ENCODE results near the gene SMYD3. TPM values are rescaled to one million over a fixed set of nuclear protein-coding genes. Genes with fewer than 3 reads are reported as not detected.

Gene SMYD3
- total RNA-seq, 5 donors from 2014 or later (not counting 1 experiment from before 2014, with no cell fraction given): 17.7 to 37.8 (median 21.9) TPM

- POLR2A ChIA-PET: no interaction called here
- CTCF ChIA-PET: no interaction called here
- no peak overlapping the region for H3K4me3 ChIP-seq (ENCODE audit: control insufficient read depth in 1 of 2, extremely low read depth in 1 of 2, low read length in 1 of 2)
- no peak for DNase-seq
- H3K9me3 Mint-ChIP-seq: peaks cover 0 to 7% (median 0%) of the 10 kb centered on the region in 3 donors
- 95% methylated on average over 7 of the region's 7 CpGs for WGBS (ENCODE audit: insufficient coverage)
- H3K27me3 ChIP-seq (replicated peaks in 1 of 2; ENCODE audit: control insufficient read depth in 2 of 2, extremely low read depth in 1 of 2, insufficient read depth in 2 of 2, low read length in 1 of 2): no peaks in the 10 kb centered on the region
- no peaks in the 10 kb centered on the region for H3K36me3 ChIP-seq (ENCODE audit: control insufficient read depth in 2 of 2, extremely low read depth in 1 of 2, insufficient read depth in 1 of 2, low read length in 1 of 2)
- H3K27me3 Mint-ChIP-seq: no peaks in the 10 kb centered on the region
- no peak overlapping the region for H3K27ac Mint-ChIP-seq
- H3K4me1 ChIP-seq (ENCODE audit: control insufficient read depth in 1 of 2, extremely low read depth in 1 of 2, insufficient read depth in 2 of 2, low read length in 2 of 2): no peaks in the 10 kb centered on the region
- no peak for ATAC-seq (replicated peaks in 1 of 4)
- peaks cover 45% of the 10 kb centered on the region for H3K36me3 Mint-ChIP-seq
- no peaks in the 10 kb centered on the region for H3K9me3 ChIP-seq
- no peaks in the 10 kb centered on the region for H3K4me1 Mint-ChIP-seq
- H3K27ac ChIP-seq (ENCODE audit: low read length): no peak overlapping the region
- no peak overlapping the region for H3K4me3 Mint-ChIP-seq
Observed at GRCh38 chr1:245923215-245923614, 583.9 kb downstream of the SMYD3 start.

DNA sequence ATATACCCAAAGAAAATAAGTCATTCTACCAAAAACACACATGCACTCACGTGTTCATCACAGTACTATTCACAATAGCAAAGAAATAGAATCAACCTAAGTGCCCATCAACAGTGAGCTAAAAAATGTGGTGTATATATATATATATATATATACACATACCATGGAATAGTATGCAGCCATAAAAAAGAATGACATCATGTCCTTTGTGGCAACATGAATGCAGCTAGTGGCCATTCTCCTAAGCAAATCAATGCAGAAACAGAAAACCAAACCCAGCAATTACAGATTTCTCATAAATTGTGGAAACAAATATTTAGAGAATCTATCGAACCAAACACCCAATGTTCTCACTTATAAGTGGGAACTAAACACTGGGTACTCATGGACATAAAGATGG lies 585.7 kb downstream of the SMYD3 start:
- Mint-ChIP-seq H3K27me3 (no peaks in the 10 kb centered on the region), H3K4me1 (no peaks in the 10 kb centered on the region), H3K36me3 (peaks cover 42% of the 10 kb centered on the region), H3K27ac (no peak overlapping the region), H3K9me3 (peaks cover 0 to 7% (median 0%) of the 10 kb centered on the region in 3 donors), H3K4me3 (no peak overlapping the region)
- WGBS (ENCODE audit: insufficient coverage): no CpG with 5 or more reads among the region's 2 CpGs
- Histone ChIP-seq H3K36me3 (ENCODE audit: control insufficient read depth in 2 of 2, extremely low read depth in 1 of 2, insufficient read depth in 1 of 2, low read length in 1 of 2) (no peaks in the 10 kb centered on the region), H3K9me3 (no peaks in the 10 kb centered on the region), H3K27ac (ENCODE audit: low read length) (no peak overlapping the region), H3K4me1 (ENCODE audit: control insufficient read depth in 1 of 2, extremely low read depth in 1 of 2, insufficient read depth in 2 of 2, low read length in 2 of 2) (no peaks in the 10 kb centered on the region), H3K4me3 (ENCODE audit: control insufficient read depth in 1 of 2, extremely low read depth in 1 of 2, low read length in 1 of 2) (no peak overlapping the region), H3K27me3 (replicated peaks in 1 of 2; ENCODE audit: control insufficient read depth in 2 of 2, extremely low read depth in 1 of 2, insufficient read depth in 2 of 2, low read length in 1 of 2) (no peaks in the 10 kb centered on the region)
- ChIA-PET POLR2A (no interaction called here), CTCF (interaction anchor here in 1 of 2 donors (0.5 kb wide), 1 partner anchor 21 kb away, joined by 6 read pairs; no protein-coding TSS in a partner anchor)
- DNase-seq (no peak), ATAC-seq (replicated peaks in 1 of 4) (no peak)

- Histone ChIP-seq H3K4me1 (ENCODE audit: control insufficient read depth in 1 of 2, extremely low read depth in 1 of 2, insufficient read depth in 2 of 2, low read length in 2 of 2) (no peaks in the 10 kb centered on the region), H3K27me3 (replicated peaks in 1 of 2; ENCODE audit: control insufficient read depth in 2 of 2, extremely low read depth in 1 of 2, insufficient read depth in 2 of 2, low read length in 1 of 2) (no peaks in the 10 kb centered on the region), H3K4me3 (ENCODE audit: control insufficient read depth in 1 of 2, extremely low read depth in 1 of 2, low read length in 1 of 2) (no peak overlapping the region), H3K36me3 (ENCODE audit: control insufficient read depth in 2 of 2, extremely low read depth in 1 of 2, insufficient read depth in 1 of 2, low read length in 1 of 2) (no peaks in the 10 kb centered on the region), H3K9me3 (no peaks in the 10 kb centered on the region), H3K27ac (ENCODE audit: low read length) (no peak overlapping the region)
- peaks cover 4 to 11% (median 6%) of the 10 kb centered on the region in 3 donors for H3K9me3 Mint-ChIP-seq
- H3K27me3 Mint-ChIP-seq: no peaks in the 10 kb centered on the region
- CTCF ChIA-PET: no interaction called here
- WGBS (ENCODE audit: insufficient coverage): 68% methylated on average over 2 of the region's 6 CpGs
- H3K36me3 Mint-ChIP-seq: peaks cover 46% of the 10 kb centered on the region
- ATAC-seq (replicated peaks in 1 of 4) (no peak), DNase-seq (no peak)
- H3K4me1 Mint-ChIP-seq: no peaks in the 10 kb centered on the region
- H3K4me3 Mint-ChIP-seq: no peak overlapping the region
- no peak overlapping the region for H3K27ac Mint-ChIP-seq
- POLR2A ChIA-PET: no interaction called here
Observed at GRCh38 chr1:245917403-245917802, 589.7 kb downstream of the SMYD3 start.

DNA sequence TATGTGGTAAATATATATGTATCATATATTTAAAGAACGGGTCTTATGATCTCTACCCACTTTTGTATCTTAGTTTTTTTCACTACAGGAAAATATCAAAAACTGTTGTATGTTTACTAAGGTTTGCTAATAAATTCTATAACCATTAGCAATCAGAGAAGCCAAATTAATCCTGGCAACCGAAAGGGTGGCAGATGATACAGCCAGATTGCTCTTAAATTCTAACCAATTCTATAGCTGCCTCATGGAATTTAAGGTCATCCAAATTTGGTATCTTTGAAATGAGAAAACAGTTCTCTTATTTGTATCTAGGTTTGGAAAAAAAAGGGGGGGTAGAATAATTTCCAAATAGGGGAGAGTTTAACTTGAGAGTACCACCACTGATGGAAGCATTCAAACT lies 591.2 kb downstream of the SMYD3 start:
- POLR2A ChIA-PET: no interaction called here
- H3K27me3 ChIP-seq (replicated peaks in 1 of 2; ENCODE audit: control insufficient read depth in 2 of 2, extremely low read depth in 1 of 2, insufficient read depth in 2 of 2, low read length in 1 of 2): no peaks in the 10 kb centered on the region
- CTCF ChIA-PET: no interaction called here
- no peak overlapping the region for H3K27ac ChIP-seq (ENCODE audit: low read length)
- H3K9me3 ChIP-seq: no peaks in the 10 kb centered on the region
- Mint-ChIP-seq H3K27me3 (no peaks in the 10 kb centered on the region), H3K4me1 (no peaks in the 10 kb centered on the region), H3K27ac (no peak overlapping the region), H3K36me3 (peaks cover 51% of the 10 kb centered on the region), H3K4me3 (no peak overlapping the region), H3K9me3 (peaks cover 4 to 9% (median 6%) of the 10 kb centered on the region in 3 donors)
- no peaks in the 10 kb centered on the region for H3K4me1 ChIP-seq (ENCODE audit: control insufficient read depth in 1 of 2, extremely low read depth in 1 of 2, insufficient read depth in 2 of 2, low read length in 2 of 2)
- no peak overlapping the region for H3K4me3 ChIP-seq (ENCODE audit: control insufficient read depth in 1 of 2, extremely low read depth in 1 of 2, low read length in 1 of 2)
- ATAC-seq (replicated peaks in 1 of 4) (no peak), DNase-seq (no peak)
- H3K36me3 ChIP-seq (ENCODE audit: control insufficient read depth in 2 of 2, extremely low read depth in 1 of 2, insufficient read depth in 1 of 2, low read length in 1 of 2): no peaks in the 10 kb centered on the region
- no CpG with 5 or more reads among the region's 2 CpGs for WGBS (ENCODE audit: insufficient coverage)

DNA sequence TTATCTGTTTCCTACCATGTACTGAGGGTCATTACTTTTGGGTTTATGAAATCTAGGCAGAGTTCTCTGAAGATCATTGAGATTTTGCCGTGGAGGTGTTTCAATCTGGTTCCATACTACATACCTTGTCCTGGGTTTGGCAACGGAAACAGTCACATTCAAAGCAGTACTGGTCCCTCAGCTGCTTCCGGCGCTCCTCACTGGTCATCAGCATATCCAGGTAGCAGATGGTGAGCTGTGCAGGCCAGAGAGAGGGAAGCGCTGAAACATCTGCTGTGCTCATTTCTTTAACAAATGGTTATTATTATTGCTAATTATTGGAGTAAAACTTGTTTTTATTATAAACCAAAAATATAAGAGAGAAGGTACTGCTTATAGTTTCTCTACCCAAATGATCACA lies 591.7 kb downstream of the SMYD3 start:
- POLR2A ChIA-PET: no interaction called here
- H3K36me3 ChIP-seq (ENCODE audit: control insufficient read depth in 2 of 2, extremely low read depth in 1 of 2, insufficient read depth in 1 of 2, low read length in 1 of 2): no peaks in the 10 kb centered on the region
- peaks cover 4 to 6% (median 6%) of the 10 kb centered on the region in 3 donors for H3K9me3 Mint-ChIP-seq
- no CpG with 5 or more reads among the region's 5 CpGs for WGBS (ENCODE audit: insufficient coverage)
- H3K27me3 ChIP-seq (replicated peaks in 1 of 2; ENCODE audit: control insufficient read depth in 2 of 2, extremely low read depth in 1 of 2, insufficient read depth in 2 of 2, low read length in 1 of 2): no peaks in the 10 kb centered on the region
- H3K36me3 Mint-ChIP-seq: peaks cover 50% of the 10 kb centered on the region
- no peak overlapping the region for H3K4me3 ChIP-seq (ENCODE audit: control insufficient read depth in 1 of 2, extremely low read depth in 1 of 2, low read length in 1 of 2)
- no peaks in the 10 kb centered on the region for H3K4me1 Mint-ChIP-seq
- no peak overlapping the region for H3K27ac ChIP-seq (ENCODE audit: low read length)
- H3K4me1 ChIP-seq (ENCODE audit: control insufficient read depth in 1 of 2, extremely low read depth in 1 of 2, insufficient read depth in 2 of 2, low read length in 2 of 2): no peaks in the 10 kb centered on the region
- no peak for ATAC-seq (replicated peaks in 1 of 4)
- no peaks in the 10 kb centered on the region for H3K9me3 ChIP-seq
- CTCF ChIA-PET: no interaction called here
- H3K27ac Mint-ChIP-seq: no peak overlapping the region
- DNase-seq: no peak
- H3K27me3 Mint-ChIP-seq: no peaks in the 10 kb centered on the region
- H3K4me3 Mint-ChIP-seq: no peak overlapping the region

DNA sequence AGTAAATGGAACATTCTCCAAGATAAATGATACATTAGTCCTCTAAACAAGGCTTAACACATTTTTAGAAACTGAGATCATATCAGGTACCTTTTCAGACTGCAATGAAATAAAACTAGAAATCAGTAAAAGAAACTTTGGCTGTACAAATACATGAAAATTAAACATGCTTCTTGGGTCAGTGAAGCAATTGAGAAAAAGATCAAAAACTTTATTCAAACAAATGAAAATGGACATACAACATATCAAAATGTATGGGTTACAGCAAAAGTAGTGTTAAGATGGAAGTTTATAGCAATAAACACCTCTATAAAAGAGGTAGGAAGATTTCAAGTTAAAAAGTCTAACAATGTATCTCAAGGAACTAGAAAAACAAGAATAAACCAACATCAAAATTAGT lies 598.5 kb downstream of the SMYD3 start:
- ChIA-PET CTCF (no interaction called here), POLR2A (no interaction called here)
- H3K27ac Mint-ChIP-seq: no peak overlapping the region
- Histone ChIP-seq H3K36me3 (ENCODE audit: control insufficient read depth in 2 of 2, extremely low read depth in 1 of 2, insufficient read depth in 1 of 2, low read length in 1 of 2) (peaks cover 0 to 3% of the 10 kb centered on the region in 2 donors), H3K4me1 (ENCODE audit: control insufficient read depth in 1 of 2, extremely low read depth in 1 of 2, insufficient read depth in 2 of 2, low read length in 2 of 2) (no peaks in the 10 kb centered on the region), H3K9me3 (no peaks in the 10 kb centered on the region), H3K4me3 (ENCODE audit: control insufficient read depth in 1 of 2, extremely low read depth in 1 of 2, low read length in 1 of 2) (no peak overlapping the region), H3K27me3 (replicated peaks in 1 of 2; ENCODE audit: control insufficient read depth in 2 of 2, extremely low read depth in 1 of 2, insufficient read depth in 2 of 2, low read length in 1 of 2) (no peaks in the 10 kb centered on the region), H3K27ac (ENCODE audit: low read length) (no peak overlapping the region)
- peaks cover 0 to under 1% (median 0%) of the 10 kb centered on the region in 3 donors for H3K9me3 Mint-ChIP-seq
- H3K36me3 Mint-ChIP-seq: peaks cover 46% of the 10 kb centered on the region
- no peaks in the 10 kb centered on the region for H3K4me1 Mint-ChIP-seq
- no peak overlapping the region for H3K4me3 Mint-ChIP-seq
- DNase-seq: no peak
- H3K27me3 Mint-ChIP-seq: no peaks in the 10 kb centered on the region
- ATAC-seq (replicated peaks in 1 of 4): no peak

DNA sequence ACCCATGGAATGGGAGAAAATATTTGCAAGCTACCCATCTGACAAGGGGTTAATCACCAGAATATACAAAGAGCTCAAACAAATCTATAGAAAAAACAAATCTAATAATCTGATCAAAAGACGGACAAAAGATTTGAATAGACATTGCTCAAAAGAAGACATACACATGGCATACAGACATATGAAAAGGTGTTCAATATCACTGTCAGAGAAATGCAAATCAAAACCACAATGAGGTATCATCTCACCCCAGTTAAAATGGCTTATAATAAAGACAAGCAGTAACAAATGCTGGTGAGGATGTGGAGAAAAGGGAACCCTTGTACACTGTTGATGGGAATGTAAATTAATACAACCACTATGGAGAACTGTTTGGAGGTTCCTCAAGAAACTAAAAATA lies 600.9 kb downstream of the SMYD3 start:
- Mint-ChIP-seq H3K27me3 (no peaks in the 10 kb centered on the region), H3K4me1 (no peaks in the 10 kb centered on the region)

More for the DNA sequence above, 600.9 kb downstream of the SMYD3 start:
- POLR2A ChIA-PET: no interaction called here
- DNase-seq (no peak), ATAC-seq (replicated peaks in 1 of 4) (no peak)
- peaks cover 48% of the 10 kb centered on the region for H3K36me3 Mint-ChIP-seq
- H3K4me3 Mint-ChIP-seq: no peak overlapping the region
- no peaks in the 10 kb centered on the region for H3K9me3 ChIP-seq
- H3K27ac Mint-ChIP-seq: no peak overlapping the region
- no peak overlapping the region for H3K4me3 ChIP-seq (ENCODE audit: control insufficient read depth in 1 of 2, extremely low read depth in 1 of 2, low read length in 1 of 2)
- no peak overlapping the region for H3K27ac ChIP-seq (ENCODE audit: low read length)
- H3K36me3 ChIP-seq (ENCODE audit: control insufficient read depth in 2 of 2, extremely low read depth in 1 of 2, insufficient read depth in 1 of 2, low read length in 1 of 2): peaks cover 0 to 3% of the 10 kb centered on the region in 2 donors
- H3K4me1 ChIP-seq (ENCODE audit: control insufficient read depth in 1 of 2, extremely low read depth in 1 of 2, insufficient read depth in 2 of 2, low read length in 2 of 2): no peaks in the 10 kb centered on the region
- CTCF ChIA-PET: no interaction called here
- H3K9me3 Mint-ChIP-seq: no peaks in the 10 kb centered on the region
- H3K27me3 ChIP-seq (replicated peaks in 1 of 2; ENCODE audit: control insufficient read depth in 2 of 2, extremely low read depth in 1 of 2, insufficient read depth in 2 of 2, low read length in 1 of 2): no peaks in the 10 kb centered on the region
- WGBS (ENCODE audit: insufficient coverage): no CpG with 5 or more reads among the region's 1 CpG
